Astrocyte of the spinal cord (primary cell): ENCODE data around the gene NDUFS3.
A peak's percentile ranks its signal among the peaks of the same experiment; 100 is the strongest.

ENCODE experiments used
- DNase-seq: peaks from one replicate; pipeline ENCODE4 v3.0.0; 2011; ENCODE audit warnings: low read depth, low spot score
- H3K4me3 ChIP-seq: 2 replicates; pipeline ENCODE4 v1.5.1; 2011; ENCODE audit warnings: low read depth, mild to moderate bottlenecking, low read length, moderate library complexity
- CTCF ChIP-seq: IDR thresholded peaks from 2 replicates; pipeline ENCODE4 v1.5.1; 2012; ENCODE audit warnings: low read depth, mild to moderate bottlenecking, low read length, inconsistent platforms
- in situ Hi-C: cut with HindIII; loops from 2 replicates; pipeline ENCODE4 v1.10.0; 2017; ENCODE audit warnings: low sequenced_read_pairs

Gene NDUFS3

GRCh38 chr11:47589977-47590861 is 11.3 kb downstream of the NDUFS3 start:
- no peak for TF ChIP-seq CTCF
- peak; percentile 14 for DNase-seq
- in situ Hi-C loops, result no loop called here
- H3K4me3 ChIP-seq, result peak overlapping the region; percentile 21

GRCh38 chr11:47591764-47592163 is 12.9 kb downstream of the NDUFS3 start:
- in situ Hi-C loops, result no loop called here

DNA sequence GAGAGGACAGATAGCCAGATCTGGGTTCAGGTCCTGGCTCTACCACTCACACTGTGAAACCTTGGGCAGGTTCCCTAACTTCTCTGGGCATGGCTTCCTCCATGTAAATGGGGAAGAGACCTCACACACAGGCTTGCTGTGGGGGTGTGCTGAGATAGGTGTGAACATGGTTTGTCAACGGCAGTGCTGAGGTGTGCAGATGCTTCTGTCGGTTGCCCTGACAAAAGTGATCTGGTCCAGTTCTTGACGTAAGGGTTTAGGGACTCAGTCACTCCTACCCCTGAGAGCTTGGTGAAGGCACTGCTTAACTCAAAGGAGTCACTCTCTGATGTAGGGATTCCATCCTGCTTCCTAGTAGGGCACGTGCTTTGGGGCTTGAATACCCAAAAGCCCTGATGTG is 13.4 kb downstream of the NDUFS3 start:
- TF ChIP-seq CTCF, result no peak
- no peak for DNase-seq
- H3K4me3 ChIP-seq, result no peak overlapping the region
- in situ Hi-C loops, result no loop called here

More at GRCh38 chr11:47591764-47592163, 12.9 kb downstream of the NDUFS3 start:
- no peak for TF ChIP-seq CTCF
- no peak overlapping the region for H3K4me3 ChIP-seq
- DNase-seq, result no peak

DNA sequence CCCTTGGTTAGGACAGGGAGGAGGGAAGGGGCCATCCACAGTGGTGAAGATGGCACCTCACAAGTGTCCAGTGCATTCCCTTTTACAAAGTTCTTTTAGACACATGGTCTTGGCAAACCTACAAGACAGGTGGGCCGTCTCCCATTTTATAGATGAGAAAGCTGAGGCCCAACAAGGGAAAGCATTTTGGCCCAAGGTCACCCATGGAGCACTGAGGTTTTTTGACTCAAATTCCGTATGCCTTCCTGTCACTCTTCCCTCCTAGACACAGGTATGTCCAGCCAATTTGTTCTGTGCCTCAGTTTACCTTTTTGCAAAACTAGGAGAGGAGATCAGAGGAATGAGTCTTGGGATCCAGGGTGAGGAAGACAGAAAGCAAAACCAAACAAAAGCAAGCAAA is 14.1 kb downstream of the NDUFS3 start:
- in situ Hi-C loops, result no loop called here
- H3K4me3 ChIP-seq, result no peak overlapping the region
- DNase-seq, result no peak
- no peak for TF ChIP-seq CTCF

GRCh38 chr11:47593492-47593933 is 14.6 kb downstream of the NDUFS3 start:
- no peak for TF ChIP-seq CTCF
- no peak for DNase-seq
- in situ Hi-C loops, result no loop called here
- H3K4me3 ChIP-seq, result peak overlapping the region; percentile 6

GRCh38 chr11:47593934-47594855 is 15.3 kb downstream of the NDUFS3 start, which contains the start of gene C1QTNF4:
C1QTNF4 (minus strand) TSS chr11:47594411; CDS start chr11:47590810, 3,601 bp downstream.
- TF ChIP-seq CTCF, result no peak
- in situ Hi-C loops, result no loop called here
- peak within 1 kb of the TSS; percentile 6 for H3K4me3 ChIP-seq
- DNase-seq, result no peak
